Measurements from ENCODE around the gene NCOA6.
"Not testable (repeated sequence)": the region's sequence is repeated elsewhere in the genome, so short reads cannot be mapped to it uniquely, and the experiment has no call there.

Gene NCOA6

DNA sequence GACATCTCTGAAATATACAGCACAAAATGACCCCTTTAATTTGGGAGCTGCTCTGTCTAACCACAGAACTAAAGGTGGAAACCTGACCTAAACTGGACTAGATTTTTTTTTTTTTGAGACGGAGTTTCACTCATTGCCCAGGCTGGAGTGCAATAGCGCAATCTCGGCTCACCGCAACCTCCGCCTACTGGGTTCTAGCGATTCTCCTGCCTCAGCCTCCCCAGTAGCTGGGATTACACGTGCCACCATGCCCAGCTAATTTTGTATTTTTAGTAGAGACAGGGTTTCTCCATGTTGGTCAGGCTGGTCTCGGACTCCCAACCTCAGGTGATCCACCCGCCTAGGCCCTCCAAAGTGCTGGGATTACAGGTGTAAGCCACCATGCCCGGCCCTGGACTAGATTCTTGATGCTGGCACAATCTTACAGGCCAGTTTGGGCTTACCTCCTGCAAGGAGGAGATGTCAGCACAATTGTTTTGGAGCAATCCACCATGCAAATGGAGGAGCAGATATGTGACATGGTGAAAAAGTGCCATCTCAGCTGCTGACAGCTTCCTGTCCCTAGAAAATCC lies 111.4 kb downstream of the NCOA6 start:
- H3K4me3 Mint-ChIP-seq, DNase-seq, CTCF ChIA-PET, H3K9me3 Mint-ChIP-seq, H3K27ac Mint-ChIP-seq, H3K27me3 Mint-ChIP-seq, H3K4me1 Mint-ChIP-seq: not testable (repeated sequence)
- H3K36me3 Mint-ChIP-seq, result peaks cover 22% of the 10 kb centered on the region

GRCh38 chr20:34713194-34713943 lies 112.1 kb downstream of the NCOA6 start:
- CTCF ChIA-PET, result no interaction called here
- no peak for DNase-seq
- Mint-ChIP-seq H3K27ac (no peak overlapping the region), H3K9me3 (no peaks in the 10 kb centered on the region), H3K27me3 (peaks cover 14% of the 10 kb centered on the region), H3K4me1 (peaks cover 11% of the 10 kb centered on the region), H3K36me3 (peaks cover 18% of the 10 kb centered on the region), H3K4me3 (no peak overlapping the region)

GRCh38 chr20:34712525-34713192 lies 112.8 kb downstream of the NCOA6 start:
- no peak overlapping the region for H3K27ac Mint-ChIP-seq
- H3K9me3 Mint-ChIP-seq, result no peaks in the 10 kb centered on the region
- H3K36me3 Mint-ChIP-seq, result peaks cover 15% of the 10 kb centered on the region
- peaks cover 18% of the 10 kb centered on the region for H3K4me1 Mint-ChIP-seq
- no peak overlapping the region for H3K4me3 Mint-ChIP-seq
- CTCF ChIA-PET, result interaction anchor here (0.8 to 1.4 kb wide), 2 partner anchors 174 to 400 kb away, joined by 3 to 4 read pairs; no protein-coding TSS in a partner anchor
- H3K27me3 Mint-ChIP-seq, result peaks cover 15% of the 10 kb centered on the region
- no peak for DNase-seq

DNA sequence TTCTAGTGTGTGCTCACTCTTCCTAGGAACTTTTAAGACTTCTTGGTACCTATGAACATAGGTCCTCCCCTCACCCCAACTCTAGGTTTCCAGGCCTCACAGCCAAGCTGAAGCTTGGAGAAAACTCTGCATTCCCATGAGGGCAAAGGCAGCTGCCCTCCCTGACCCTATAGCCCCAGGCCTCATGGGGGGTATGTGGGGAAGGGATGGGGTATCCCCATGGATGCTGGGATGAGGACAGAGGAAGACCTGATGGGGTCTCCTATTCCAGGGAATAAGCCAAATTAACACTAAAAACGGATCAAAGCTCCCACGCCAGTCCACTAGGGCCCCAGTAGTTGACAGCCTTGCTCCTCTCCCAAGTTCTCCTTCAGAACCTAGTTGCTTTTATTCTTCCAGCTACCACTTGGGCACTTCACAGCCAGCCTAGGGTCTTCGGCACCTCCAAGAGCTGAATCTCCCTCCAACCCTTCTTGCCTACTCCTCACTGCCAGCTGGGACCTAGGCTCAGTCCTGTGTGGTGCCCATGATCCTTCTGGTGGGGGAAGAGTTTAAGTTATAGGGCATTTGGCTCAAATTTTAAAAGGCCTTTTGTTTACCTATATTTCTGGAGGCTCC lies 113.5 kb downstream of the NCOA6 start:
- CTCF ChIA-PET, result interaction anchor here (0.8 to 1.4 kb wide), 2 partner anchors 173 to 399 kb away, joined by 3 to 4 read pairs; no protein-coding TSS in a partner anchor
- H3K27ac Mint-ChIP-seq, result no peak overlapping the region
- H3K4me1 Mint-ChIP-seq, result peaks cover 20% of the 10 kb centered on the region
- no peak overlapping the region for H3K4me3 Mint-ChIP-seq
- H3K36me3 Mint-ChIP-seq, result peaks cover 11% of the 10 kb centered on the region
- H3K27me3 Mint-ChIP-seq, result peaks cover 18% of the 10 kb centered on the region
- DNase-seq, result no peak
- no peaks in the 10 kb centered on the region for H3K9me3 Mint-ChIP-seq

DNA sequence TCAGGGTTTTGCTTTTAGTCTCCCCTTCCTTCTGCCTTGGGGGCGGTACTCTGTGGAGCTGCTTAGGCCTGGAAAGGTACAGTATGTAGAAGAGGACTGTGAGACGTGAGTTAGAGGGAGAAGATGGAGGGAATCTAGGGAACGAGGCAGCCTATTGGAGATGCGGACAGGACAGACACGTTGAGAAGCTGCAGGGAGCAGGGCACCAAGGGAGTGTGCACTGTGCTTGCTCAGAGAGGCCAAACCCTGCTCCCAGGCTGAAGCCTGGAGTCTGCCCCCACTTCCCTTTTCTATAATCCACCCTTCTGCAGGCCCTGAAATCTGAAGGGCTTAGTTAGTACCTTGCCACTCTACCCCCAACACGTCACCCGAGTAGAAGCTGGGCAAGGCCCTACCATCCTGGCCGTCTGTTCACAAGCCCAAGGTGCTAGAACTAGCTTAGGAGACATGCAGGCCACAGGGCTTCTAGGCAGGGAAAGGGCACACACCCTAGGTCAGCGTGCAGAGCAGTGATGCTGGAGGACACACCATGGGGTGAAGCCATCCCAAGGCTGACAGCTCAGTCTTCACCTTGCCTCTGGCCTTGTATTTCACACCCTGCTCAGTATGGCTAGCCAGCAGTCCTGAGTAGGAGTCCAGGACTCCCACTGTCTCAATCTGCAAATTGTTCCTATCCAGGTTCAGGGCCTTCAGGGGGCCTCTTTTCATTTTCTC lies 114.4 kb downstream of the NCOA6 start:
- CTCF ChIA-PET, result interaction anchor here (1.0 to 1.4 kb wide), 4 partner anchors 58 to 398 kb away, joined by 3 to 5 read pairs (median 4); no protein-coding TSS in a partner anchor
- no peaks in the 10 kb centered on the region for H3K9me3 Mint-ChIP-seq
- peaks cover 29% of the 10 kb centered on the region for H3K4me1 Mint-ChIP-seq
- peaks cover 11% of the 10 kb centered on the region for H3K36me3 Mint-ChIP-seq
- H3K4me3 Mint-ChIP-seq, result peak overlapping the region; percentile 77
- no peak for DNase-seq
- no peak overlapping the region for H3K27ac Mint-ChIP-seq
- peaks cover 24% of the 10 kb centered on the region for H3K27me3 Mint-ChIP-seq

GRCh38 chr20:34710568-34710839 lies 114.9 kb downstream of the NCOA6 start:
- Mint-ChIP-seq H3K4me1 (peaks cover 32% of the 10 kb centered on the region), H3K36me3 (peaks cover 11% of the 10 kb centered on the region), H3K4me3 (peak overlapping the region; percentile 77), H3K27me3 (peaks cover 27% of the 10 kb centered on the region), H3K27ac (peak overlapping the region; percentile 1), H3K9me3 (no peaks in the 10 kb centered on the region)
- no peak for DNase-seq
- CTCF ChIA-PET, result interaction anchor here (1.0 to 1.3 kb wide), 3 partner anchors 59 to 396 kb away, joined by 3 to 5 read pairs (median 3); no protein-coding TSS in a partner anchor

- Mint-ChIP-seq H3K27ac (peak overlapping the region; percentile 87), H3K4me3 (peak overlapping the region; percentile 80), H3K36me3 (peaks cover 8% of the 10 kb centered on the region), H3K27me3 (peaks cover 28% of the 10 kb centered on the region), H3K9me3 (no peaks in the 10 kb centered on the region), H3K4me1 (peaks cover 37% of the 10 kb centered on the region)
- CTCF ChIA-PET, result interaction anchor here (1.0 to 1.7 kb wide), 4 partner anchors 59 to 398 kb away, joined by 3 to 5 read pairs (median 4); no protein-coding TSS in a partner anchor
- DNase-seq, result no peak
These were observed 115.5 kb downstream of the NCOA6 start for GRCh38 chr20:34709831-34710567.

DNA sequence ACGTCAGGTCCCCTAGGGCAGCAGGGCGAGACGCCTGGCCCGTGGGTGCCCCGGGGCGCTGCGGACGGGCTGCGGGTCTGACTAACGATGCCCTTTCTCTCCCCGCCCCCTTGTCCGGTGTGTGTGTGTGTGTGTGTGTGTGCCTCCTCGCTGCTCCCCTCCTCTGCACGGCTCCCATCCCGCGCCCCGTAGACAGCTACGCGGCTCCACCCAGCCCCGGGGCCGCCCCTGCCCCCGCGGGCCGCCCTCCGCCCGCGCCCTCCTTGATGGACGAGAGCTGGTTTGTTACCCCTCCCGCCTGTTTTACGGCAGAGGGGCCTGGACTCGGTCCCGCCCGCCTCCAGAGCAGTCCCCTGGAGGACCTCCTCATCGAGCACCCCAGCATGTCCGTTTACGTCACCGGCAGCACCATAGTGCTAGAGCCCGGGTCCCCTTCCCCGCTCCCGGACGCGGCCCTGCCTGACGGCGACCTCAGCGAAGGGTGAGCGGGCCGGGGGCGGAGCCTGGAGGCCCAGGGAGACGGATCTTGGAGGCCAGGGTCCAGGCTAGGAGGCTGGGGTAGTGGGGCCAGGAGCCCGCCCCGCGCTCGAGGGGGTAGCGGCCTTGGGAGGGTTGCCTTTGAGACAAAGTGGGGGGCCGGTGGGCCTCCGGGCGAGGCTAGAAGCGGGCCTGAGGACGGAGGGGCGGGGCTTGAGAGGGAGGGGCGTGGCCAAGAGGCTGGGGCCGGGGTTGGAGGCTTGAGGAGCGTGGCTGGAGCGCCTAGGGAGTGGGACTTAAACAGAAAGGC lies 116.2 kb downstream of the NCOA6 start:
- H3K9me3 Mint-ChIP-seq, result no peaks in the 10 kb centered on the region
- H3K36me3 Mint-ChIP-seq, result peaks cover 5% of the 10 kb centered on the region
- peak; percentile 89 for DNase-seq
- peak overlapping the region; percentile 80 for H3K4me3 Mint-ChIP-seq
- CTCF ChIA-PET, result interaction anchor here (1.0 to 5.2 kb wide), 4 partner anchors 33 to 397 kb away, joined by 3 to 63 read pairs (median 6); partner anchors contain the start of gene PIGU
- peaks cover 43% of the 10 kb centered on the region for H3K4me1 Mint-ChIP-seq
- peak overlapping the region; percentile 87 for H3K27ac Mint-ChIP-seq
- H3K27me3 Mint-ChIP-seq, result peaks cover 32% of the 10 kb centered on the region

DNA sequence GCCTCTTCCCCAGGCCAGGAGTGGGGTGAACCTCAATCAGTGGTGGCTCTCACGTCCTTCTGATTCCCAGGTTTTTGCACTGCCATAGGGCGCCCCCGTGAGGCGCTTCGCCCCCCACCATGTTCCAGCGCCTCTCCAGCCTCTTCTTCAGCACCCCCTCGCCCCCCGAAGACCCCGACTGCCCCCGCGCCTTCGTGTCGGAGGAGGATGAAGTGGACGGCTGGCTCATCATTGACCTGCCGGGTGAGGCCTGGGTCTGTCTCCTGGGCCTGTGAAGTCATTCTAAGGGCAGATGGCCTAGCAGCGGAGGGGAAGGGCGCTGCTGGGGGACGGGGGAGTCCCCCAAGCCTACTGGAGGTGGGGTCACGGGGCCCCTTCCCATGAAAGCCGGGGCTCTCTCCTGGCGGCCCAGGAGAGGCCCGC lies 116.8 kb downstream of the NCOA6 start:
- Mint-ChIP-seq H3K9me3 (no peaks in the 10 kb centered on the region), H3K27ac (peak overlapping the region; percentile 87), H3K27me3 (peaks cover 35% of the 10 kb centered on the region), H3K36me3 (peaks cover 5% of the 10 kb centered on the region), H3K4me1 (peaks cover 45% of the 10 kb centered on the region), H3K4me3 (peak overlapping the region; percentile 80)
- peak; percentile 73 for DNase-seq
- CTCF ChIA-PET, result interaction anchor here (0.8 to 6.1 kb wide), 11 partner anchors 20 to 452 kb away, joined by 3 to 63 read pairs (median 3); partner anchors contain the start of gene PIGU

DNA sequence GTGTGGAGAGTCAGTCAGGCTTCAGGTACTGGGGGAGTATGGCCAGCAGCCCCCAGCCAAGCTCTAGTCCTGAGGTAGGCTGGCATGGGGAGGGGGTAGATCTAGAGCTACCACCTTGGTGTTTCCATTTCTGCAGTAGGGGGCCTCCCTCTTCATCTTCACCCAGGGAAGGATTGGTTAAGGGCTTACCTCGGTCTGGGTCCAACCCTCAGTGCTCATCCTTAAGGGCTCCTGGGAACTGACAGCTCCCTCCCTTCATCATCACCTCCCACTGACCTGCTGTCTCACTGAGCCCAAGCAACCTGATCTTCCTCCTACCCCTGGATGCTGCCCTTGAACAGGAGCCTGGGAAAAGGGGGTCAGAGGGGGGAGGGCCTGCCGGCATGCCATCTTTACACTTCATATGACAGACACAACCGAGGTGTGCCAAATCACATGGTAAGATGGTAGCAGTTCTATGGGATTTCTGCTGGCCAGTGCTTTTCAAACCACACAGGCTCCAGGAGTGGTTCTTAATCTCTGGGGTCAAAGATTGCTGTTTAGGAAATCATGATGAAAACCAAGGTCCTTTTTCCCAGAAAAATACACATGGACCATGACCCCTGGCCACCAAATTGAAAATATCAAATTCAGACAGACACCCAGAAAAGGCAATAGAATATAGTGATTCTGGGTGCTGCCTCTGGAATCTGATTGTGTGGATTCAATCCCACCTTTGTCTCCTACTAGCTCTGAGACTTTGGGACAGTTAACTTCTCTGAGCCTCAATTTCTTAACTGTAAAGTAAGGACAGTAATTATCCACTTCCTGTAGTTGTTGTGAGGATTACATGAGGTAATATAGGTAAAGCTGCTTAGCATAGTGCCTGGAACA lies 118.3 kb downstream of the NCOA6 start:
- no peak for DNase-seq
- peaks cover 54% of the 10 kb centered on the region for H3K4me1 Mint-ChIP-seq
- H3K4me3 Mint-ChIP-seq, result no peak overlapping the region
- H3K9me3 Mint-ChIP-seq, result no peaks in the 10 kb centered on the region
- peaks cover 48% of the 10 kb centered on the region for H3K27me3 Mint-ChIP-seq
- H3K36me3 Mint-ChIP-seq, result no peaks in the 10 kb centered on the region
- CTCF ChIA-PET, result interaction anchor here (1.0 to 6.1 kb wide), 11 partner anchors 23 to 395 kb away, joined by 3 to 63 read pairs (median 4); partner anchors contain the start of gene MAP1LC3A
- no peak overlapping the region for H3K27ac Mint-ChIP-seq

DNA sequence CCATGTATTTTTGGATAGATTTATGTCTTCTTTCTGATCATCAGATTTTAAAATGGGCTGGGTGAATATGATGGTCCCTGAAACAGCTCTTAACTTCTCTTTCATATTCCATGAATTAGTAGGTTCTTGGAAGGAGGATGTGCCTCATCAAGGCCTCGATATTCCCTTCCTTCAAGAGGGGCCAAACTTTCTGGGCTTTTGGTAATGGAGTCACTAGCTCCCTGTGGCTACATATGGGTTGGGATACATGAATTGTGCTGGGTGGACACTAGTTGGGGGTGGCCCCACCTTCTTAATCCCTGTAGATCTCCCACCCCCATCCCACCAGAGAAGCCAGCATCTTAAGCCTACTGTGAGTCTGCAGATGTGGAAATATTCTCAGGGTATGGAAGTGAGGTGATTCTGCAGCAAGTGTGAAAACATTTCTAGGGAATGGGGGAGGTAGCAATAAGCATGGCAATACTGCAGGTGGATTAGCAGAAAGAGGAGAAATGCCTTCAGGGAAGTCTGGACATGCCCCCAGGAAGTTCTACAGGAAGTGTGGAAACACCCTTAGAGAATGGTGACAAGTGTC lies 119.1 kb downstream of the NCOA6 start:
- CTCF ChIA-PET, result interaction anchor here (1.0 to 6.1 kb wide), 8 partner anchors 22 to 395 kb away, joined by 3 to 63 read pairs (median 4); partner anchors contain the start of gene DYNLRB1
- DNase-seq, result no peak
- Mint-ChIP-seq H3K9me3 (no peaks in the 10 kb centered on the region), H3K27ac (no peak overlapping the region), H3K36me3 (no peaks in the 10 kb centered on the region), H3K27me3 (peaks cover 53% of the 10 kb centered on the region), H3K4me1 (peaks cover 54% of the 10 kb centered on the region), H3K4me3 (no peak overlapping the region)
